Lower leg skin (tissue), 4 donors: ENCODE results near the gene BLOC1S5. TPM values are rescaled to one million over a fixed set of nuclear protein-coding genes. Genes with fewer than 3 reads are reported as not detected.

Source experiments
- DNase-seq, 2 donors: peaks; one replicate each; pipeline ENCODE4 v3.0.0-alpha.2; 2019; ENCODE audit warnings: low spot score in 2 of 2
- H3K4me3 ChIP-seq: fragments of 200-600 bp; sonication (generic); 2 replicates; pipeline ENCODE4 v1.5.1; 2017; ENCODE audit warnings: mild to moderate bottlenecking, low read depth; ENCODE audit not compliant: poor library complexity, severe bottlenecking
- CTCF ChIP-seq, 3 donors: fragments of 450-650 bp; IDR thresholded peaks; one replicate each; pipeline ENCODE4 v1.5.1; 2016; ENCODE audit warnings: antibody characterized with exemption in 3 of 3, mild to moderate bottlenecking in 3 of 3, moderate library complexity in 2 of 3
- POLR2A ChIP-seq, 2 donors: fragments of 450-650 bp; IDR thresholded peaks; one replicate each; pipeline ENCODE4 v1.6.1; 2016 to 2017; ENCODE audit warnings: antibody characterized with exemption in 2 of 2, mild to moderate bottlenecking in 1 of 2, moderate library complexity in 1 of 2
- WGBS, 2 donors: methylation state at CpG; one replicate each; pipeline ENCODE4 v1.1.5; 2018; 5-methylcytosine and 5-hydroxymethylcytosine counted together
- intact Hi-C: fragments of 100-400 bp; cut with DNase I; formaldehyde crosslinking; loops from one replicate; pipeline ENCODE4 v1.15.0; 2023; ENCODE audit warnings: low total_unique reads
- total RNA-seq, 4 donors: library from RNA; depleted of rRNA; stranded (reverse); fragments of >200 nt; gene quantifications; one replicate each; pipeline ENCODE4 v1.1.0, GENCODE V29; 2016

Gene BLOC1S5, protein sequence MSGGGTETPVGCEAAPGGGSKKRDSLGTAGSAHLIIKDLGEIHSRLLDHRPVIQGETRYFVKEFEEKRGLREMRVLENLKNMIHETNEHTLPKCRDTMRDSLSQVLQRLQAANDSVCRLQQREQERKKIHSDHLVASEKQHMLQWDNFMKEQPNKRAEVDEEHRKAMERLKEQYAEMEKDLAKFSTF
- total RNA-seq = 10 to 100 TPM in 3 of 4 donors, 1 to 10 TPM in 1; 7.5 to 11.6 (median 10.4) TPM

DNA sequence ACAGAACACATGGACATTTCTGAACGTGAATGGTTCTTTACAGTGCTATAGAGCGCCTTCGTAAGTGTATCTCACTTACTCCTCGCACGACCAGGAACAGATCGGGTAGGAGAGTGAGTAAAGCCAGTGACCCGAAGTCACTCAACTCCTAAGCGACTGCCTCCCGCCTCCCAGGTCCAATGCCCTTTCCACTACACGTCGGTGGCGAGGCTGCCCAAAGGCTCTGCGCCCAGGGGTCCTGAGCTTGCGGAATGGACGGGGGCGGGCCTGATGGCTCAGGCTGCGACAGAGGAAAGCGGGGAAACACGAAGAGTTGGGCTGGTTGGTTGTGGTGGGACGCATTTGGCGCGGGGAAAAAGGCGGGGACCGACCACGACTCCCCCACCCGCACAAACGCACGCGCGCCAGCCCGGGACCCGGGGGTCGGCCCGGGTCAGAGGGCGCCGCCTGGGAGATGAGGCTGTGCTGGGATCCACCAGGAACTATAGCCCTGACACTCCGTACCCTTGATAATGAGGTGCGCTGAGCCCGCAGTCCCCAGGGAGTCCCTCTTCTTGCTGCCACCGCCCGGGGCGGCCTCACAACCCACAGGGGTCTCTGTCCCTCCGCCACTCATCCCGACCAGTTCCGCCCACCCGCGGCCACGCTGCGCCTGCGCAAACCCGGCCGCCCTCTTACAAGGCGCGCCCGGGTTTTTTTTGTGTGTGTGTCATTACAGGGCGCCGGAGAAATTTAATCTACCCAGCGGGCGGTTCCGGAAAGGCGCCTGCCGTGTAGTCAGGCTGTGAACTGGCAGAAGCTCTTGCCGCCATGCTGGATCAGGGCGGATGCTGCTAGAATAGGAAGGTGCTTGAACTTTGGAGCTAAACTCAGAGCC is at the start of gene BLOC1S5:
Gene BLOC1S5 (minus strand): TSS at position 629 of the 877 bp plus-strand sequence. CDS start 13 bp downstream, at position 616.
- DNase-seq = peak; percentile 96 to 99
- peak within 1 kb of the TSS; percentile 81 for H3K4me3 ChIP-seq
- intact Hi-C loops = loop anchor here (5.0 kb wide), 1 partner anchor 337 kb away; the partner anchor contains the start of gene BMP6
- TF ChIP-seq CTCF (IDR thresholded peaks at IDR 0.05) (peak in 1 of 3 donors; percentile 11), POLR2A (IDR thresholded peaks at IDR 0.05) (peak in 1 of 2 donors; percentile 35)
- WGBS, 2 donors = 0 to 1% methylated on average over 43 to 48 of the region's 64 CpGs

- TF ChIP-seq POLR2A (IDR thresholded peaks at IDR 0.05) (no peak), CTCF (IDR thresholded peaks at IDR 0.05) (no peak)
- no peak for DNase-seq
- intact Hi-C loops = no loop called here
- WGBS, 2 donors = 34 to 47% methylated on average over 4 of the region's 4 CpGs
- H3K4me3 ChIP-seq = no peak overlapping the region
Observed at GRCh38 chr6:8113131-8113654, 49.0 kb upstream of the BLOC1S5 start.

GRCh38 chr6:8110725-8111124 is 46.5 kb upstream of the BLOC1S5 start:
- TF ChIP-seq CTCF (IDR thresholded peaks at IDR 0.05) = no peak
- TF ChIP-seq POLR2A (IDR thresholded peaks at IDR 0.05) = no peak
- intact Hi-C loops = no loop called here
- no peak for DNase-seq
- H3K4me3 ChIP-seq = no peak overlapping the region
- 55 to 89% methylated on average over 1 of the region's 1 CpG for WGBS, 2 donors

- no peak overlapping the region for H3K4me3 ChIP-seq
- WGBS, 2 donors = 70 to 73% methylated on average over 4 of the region's 4 CpGs
- intact Hi-C loops = no loop called here
- no peak for DNase-seq
- TF ChIP-seq CTCF (IDR thresholded peaks at IDR 0.05) (no peak), POLR2A (IDR thresholded peaks at IDR 0.05) (no peak)
Observed at GRCh38 chr6:8110117-8110721, 46.0 kb upstream of the BLOC1S5 start.

- DNase-seq = no peak
- no peak overlapping the region for H3K4me3 ChIP-seq
Observed at GRCh38 chr6:8108759-8109539, 44.8 kb upstream of the BLOC1S5 start.

More at GRCh38 chr6:8108759-8109539, 44.8 kb upstream of the BLOC1S5 start:
- WGBS, 2 donors = 78 to 80% methylated on average over 13 of the region's 13 CpGs
- TF ChIP-seq CTCF (IDR thresholded peaks at IDR 0.05) = no peak
- no peak for TF ChIP-seq POLR2A (IDR thresholded peaks at IDR 0.05)
- intact Hi-C loops = no loop called here
